Measurements from ENCODE around the gene MDN1. TPM values are rescaled to one million over a fixed set of nuclear protein-coding genes. Genes with fewer than 3 reads are reported as not detected.
A peak's percentile ranks its signal among the peaks of the same experiment; 100 is the strongest.

Gene MDN1
- total and polyA plus RNA-seq, 11 donors, result 9.1 to 38.0 (median 24.4) TPM

- no peak overlapping the region for H3K4me3 ChIP-seq
- ATAC-seq, result peak in 3 of 4 donors; percentile 44 to 59 (median 59)
- H3K4me1 ChIP-seq, result no peaks in the 10 kb centered on the region
- no peak overlapping the region for H3K27ac ChIP-seq
- WGBS, 4 donors, result 72 to 85% (median 83%) methylated on average over 3 of the region's 3 CpGs
- H3K9me3 ChIP-seq, result no peaks in the 10 kb centered on the region
- no peak for TF ChIP-seq POLR2A (IDR thresholded peaks at IDR 0.05)
- TF ChIP-seq, protein P1, sequence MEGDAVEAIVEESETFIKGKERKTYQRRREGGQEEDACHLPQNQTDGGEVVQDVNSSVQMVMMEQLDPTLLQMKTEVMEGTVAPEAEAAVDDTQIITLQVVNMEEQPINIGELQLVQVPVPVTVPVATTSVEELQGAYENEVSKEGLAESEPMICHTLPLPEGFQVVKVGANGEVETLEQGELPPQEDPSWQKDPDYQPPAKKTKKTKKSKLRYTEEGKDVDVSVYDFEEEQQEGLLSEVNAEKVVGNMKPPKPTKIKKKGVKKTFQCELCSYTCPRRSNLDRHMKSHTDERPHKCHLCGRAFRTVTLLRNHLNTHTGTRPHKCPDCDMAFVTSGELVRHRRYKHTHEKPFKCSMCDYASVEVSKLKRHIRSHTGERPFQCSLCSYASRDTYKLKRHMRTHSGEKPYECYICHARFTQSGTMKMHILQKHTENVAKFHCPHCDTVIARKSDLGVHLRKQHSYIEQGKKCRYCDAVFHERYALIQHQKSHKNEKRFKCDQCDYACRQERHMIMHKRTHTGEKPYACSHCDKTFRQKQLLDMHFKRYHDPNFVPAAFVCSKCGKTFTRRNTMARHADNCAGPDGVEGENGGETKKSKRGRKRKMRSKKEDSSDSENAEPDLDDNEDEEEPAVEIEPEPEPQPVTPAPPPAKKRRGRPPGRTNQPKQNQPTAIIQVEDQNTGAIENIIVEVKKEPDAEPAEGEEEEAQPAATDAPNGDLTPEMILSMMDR (IDR thresholded peaks at IDR 0.05), result no peak
- DNase-seq, result peak in 1 of 5 donors; percentile 35
- no peaks in the 10 kb centered on the region for H3K27me3 ChIP-seq
- peaks cover 0 to 100% (median 86%) of the 10 kb centered on the region in 9 donors for H3K36me3 ChIP-seq
- intact Hi-C loops (cut with DNase I), result no loop called here
Observed at GRCh38 chr6:89716532-89716931, 103.1 kb downstream of the MDN1 start.

DNA sequence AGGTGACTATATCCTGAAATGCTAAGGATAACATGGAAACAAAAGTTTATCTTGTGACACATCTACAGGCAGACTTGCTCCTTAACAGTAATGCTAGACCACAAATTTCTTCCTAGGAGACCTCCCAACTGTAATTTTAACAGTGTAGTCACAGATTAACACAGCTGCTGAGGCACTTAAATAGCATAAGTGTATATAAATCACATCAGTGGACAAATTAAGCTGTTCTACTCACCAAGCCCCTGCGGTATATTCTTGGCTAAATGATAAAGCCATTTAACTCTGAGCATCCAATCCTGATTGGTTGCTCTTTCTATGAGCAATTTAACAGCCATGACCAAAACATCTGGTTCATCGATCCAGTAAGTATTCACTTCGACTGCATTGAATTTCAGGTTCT, 107.8 kb downstream of the MDN1 start:
- Histone ChIP-seq H3K27me3 (no peaks in the 10 kb centered on the region), H3K27ac (no peak overlapping the region), H3K4me1 (no peaks in the 10 kb centered on the region), H3K36me3 (peaks cover 0 to 100% (median 96%) of the 10 kb centered on the region in 9 donors), H3K9me3 (no peaks in the 10 kb centered on the region), H3K4me3 (no peak overlapping the region)
- TF ChIP-seq, protein P1 (IDR thresholded peaks at IDR 0.05), result no peak
- no peak for TF ChIP-seq POLR2A (IDR thresholded peaks at IDR 0.05)
- DNase-seq, result no peak
- no peak for ATAC-seq
- intact Hi-C loops (cut with DNase I), result no loop called here
- WGBS, 4 donors, result 87 to 95% (median 95%) methylated on average over 3 of the region's 3 CpGs

GRCh38 chr6:89708316-89708715, 111.3 kb downstream of the MDN1 start:
- TF ChIP-seq POLR2A (IDR thresholded peaks at IDR 0.05), result no peak
- TF ChIP-seq, protein P1 (IDR thresholded peaks at IDR 0.05), result no peak
- intact Hi-C loops (cut with DNase I), result no loop called here

DNA sequence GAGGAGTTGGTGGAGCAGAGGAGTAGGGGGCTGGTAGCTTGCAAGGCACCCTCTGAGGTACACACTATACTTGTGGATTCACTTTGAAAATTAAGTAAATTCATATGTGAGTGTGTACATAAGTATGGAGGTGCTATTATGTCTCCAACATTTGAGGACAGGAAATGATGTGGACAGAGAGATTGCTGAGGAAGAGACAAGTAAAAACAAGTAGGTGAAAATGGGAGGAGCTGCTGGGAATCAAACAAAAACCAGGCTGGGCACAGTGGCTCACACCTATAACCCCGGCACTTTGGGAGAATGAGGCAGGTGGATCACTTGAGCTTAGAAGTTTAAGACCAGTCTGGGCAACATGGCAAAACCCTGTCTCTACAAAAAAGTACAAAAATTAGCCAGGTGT, 111.8 kb downstream of the MDN1 start:
- no peaks in the 10 kb centered on the region for H3K9me3 ChIP-seq
- no peak overlapping the region for H3K4me3 ChIP-seq
- H3K36me3 ChIP-seq, result peaks cover 0 to 100% (median 90%) of the 10 kb centered on the region in 9 donors
- WGBS, 4 donors, result 97 to 100% (median 98%) methylated on average over 1 of the region's 1 CpG
- DNase-seq, result no peak
- H3K27me3 ChIP-seq, result no peaks in the 10 kb centered on the region
- H3K27ac ChIP-seq, result no peak overlapping the region
- no peak for ATAC-seq
- H3K4me1 ChIP-seq, result no peaks in the 10 kb centered on the region
- intact Hi-C loops (cut with DNase I), result no loop called here
- TF ChIP-seq, protein P1 (IDR thresholded peaks at IDR 0.05), result no peak
- TF ChIP-seq POLR2A (IDR thresholded peaks at IDR 0.05), result no peak

More at GRCh38 chr6:89708316-89708715, 111.3 kb downstream of the MDN1 start:
- H3K27me3 ChIP-seq, result no peaks in the 10 kb centered on the region
- no peaks in the 10 kb centered on the region for H3K9me3 ChIP-seq
- DNase-seq, result no peak
- H3K4me3 ChIP-seq, result no peak overlapping the region
- WGBS, 4 donors, result 74 to 84% (median 74%) methylated on average over 4 of the region's 4 CpGs
- peaks cover 0 to 100% (median 94%) of the 10 kb centered on the region in 9 donors for H3K36me3 ChIP-seq
- no peak overlapping the region for H3K27ac ChIP-seq
- H3K4me1 ChIP-seq, result no peaks in the 10 kb centered on the region
- ATAC-seq, result no peak
